ENCODE data around the gene TMX4.
"Not testable (repeated sequence)": the region's sequence is repeated elsewhere in the genome, so short reads cannot be mapped to it uniquely, and the experiment has no call there.

The TMX4 gene, protein sequence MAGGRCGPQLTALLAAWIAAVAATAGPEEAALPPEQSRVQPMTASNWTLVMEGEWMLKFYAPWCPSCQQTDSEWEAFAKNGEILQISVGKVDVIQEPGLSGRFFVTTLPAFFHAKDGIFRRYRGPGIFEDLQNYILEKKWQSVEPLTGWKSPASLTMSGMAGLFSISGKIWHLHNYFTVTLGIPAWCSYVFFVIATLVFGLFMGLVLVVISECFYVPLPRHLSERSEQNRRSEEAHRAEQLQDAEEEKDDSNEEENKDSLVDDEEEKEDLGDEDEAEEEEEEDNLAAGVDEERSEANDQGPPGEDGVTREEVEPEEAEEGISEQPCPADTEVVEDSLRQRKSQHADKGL

DNA sequence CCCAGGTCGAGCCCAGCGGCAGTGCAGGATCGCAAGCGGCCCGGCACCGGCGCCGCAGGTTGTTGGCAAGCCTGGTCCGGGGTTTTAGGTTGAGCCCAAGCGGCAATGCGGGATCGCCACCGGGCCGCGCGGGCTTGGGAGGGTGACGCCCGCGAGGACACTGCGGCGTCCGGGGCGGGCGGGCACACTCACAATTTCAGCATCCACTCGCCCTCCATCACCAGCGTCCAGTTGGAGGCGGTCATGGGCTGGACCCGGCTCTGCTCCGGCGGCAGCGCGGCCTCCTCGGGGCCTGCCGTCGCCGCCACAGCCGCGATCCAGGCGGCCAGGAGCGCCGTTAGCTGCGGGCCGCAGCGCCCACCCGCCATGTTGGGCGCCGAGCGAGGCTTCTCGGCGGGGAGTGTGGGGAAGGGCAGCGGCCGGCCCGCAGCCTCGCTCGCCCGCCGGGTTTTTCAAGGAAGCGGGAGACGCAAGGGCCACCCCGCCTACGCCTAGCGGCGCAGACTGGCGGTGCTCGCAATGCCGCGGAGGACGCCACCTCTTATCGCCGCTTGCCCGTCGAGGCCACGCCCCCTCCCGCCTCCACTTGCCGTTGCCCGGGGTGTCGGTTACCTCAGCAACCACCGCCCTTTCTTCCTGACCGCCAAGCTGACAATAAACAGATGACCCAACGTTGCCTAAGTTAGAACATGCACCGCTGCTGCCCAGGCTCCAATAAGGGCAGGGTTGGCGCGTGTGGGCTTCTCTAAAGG is at the start of gene TMX4:
Gene TMX4 (minus strand): TSS at position 516 of the 752 bp plus-strand sequence. CDS start 148 bp downstream, at position 368.
- DNase-seq (ENCODE audit: low read depth, low spot score) = peak; percentile 98

DNA sequence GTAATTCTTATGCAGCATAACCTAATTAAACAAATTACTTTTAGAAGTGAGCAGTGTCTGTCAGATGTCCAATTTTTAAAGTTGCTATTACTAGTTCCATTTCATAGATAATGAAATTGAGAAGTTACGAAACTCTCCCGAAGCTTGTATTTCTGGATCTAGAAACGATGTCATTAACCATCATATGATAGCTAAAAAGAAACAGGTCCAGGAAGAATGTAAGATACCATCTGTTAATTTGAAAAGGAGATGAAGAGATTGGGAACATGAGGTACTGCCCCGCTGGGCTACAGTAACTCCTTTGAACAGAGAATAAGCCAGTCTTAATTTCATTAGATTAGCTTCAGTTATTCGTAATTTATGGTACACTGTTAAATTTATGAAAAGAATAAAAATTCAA is 47.5 kb upstream of the TMX4 start:
- no peak for DNase-seq (ENCODE audit: low read depth, low spot score)

DNA sequence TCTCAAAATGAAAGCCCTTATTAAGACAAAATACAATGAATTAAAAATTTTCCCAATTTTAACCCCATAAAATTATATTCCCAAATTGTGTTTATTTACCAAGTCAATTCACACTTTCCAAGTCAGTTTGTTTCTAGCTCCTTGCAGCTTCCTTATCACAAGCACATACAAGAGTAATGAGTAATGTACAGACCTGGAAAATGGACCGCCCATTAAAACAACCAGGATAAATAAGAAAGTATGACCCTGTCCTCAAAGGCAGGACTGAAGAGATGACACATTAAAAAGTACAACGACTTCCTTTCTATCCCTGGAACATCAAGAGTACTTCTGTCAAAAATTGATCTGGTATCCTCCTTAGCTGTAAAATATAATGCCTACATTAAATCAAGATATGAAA is 47.1 kb upstream of the TMX4 start:
- DNase-seq (ENCODE audit: low read depth, low spot score) = no peak

DNA sequence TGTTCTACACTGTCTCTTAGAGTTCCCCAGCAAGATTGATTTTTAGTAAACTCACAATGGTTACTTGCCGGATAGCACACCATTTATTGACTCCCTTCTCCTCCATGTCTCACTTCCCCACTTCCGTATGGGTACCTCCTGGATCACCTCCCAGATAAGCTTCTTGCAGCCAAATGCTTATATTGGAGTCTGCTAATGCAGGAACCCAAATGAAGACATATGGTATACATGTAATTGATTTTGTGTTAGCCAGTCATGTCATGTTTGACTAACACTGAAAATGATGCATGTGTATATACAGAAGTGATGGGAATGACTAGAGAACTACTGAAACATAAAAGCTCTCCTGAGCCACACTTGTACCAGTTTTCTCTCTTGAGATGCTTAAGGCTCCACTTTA is 46.1 kb upstream of the TMX4 start:
- no peak for DNase-seq (ENCODE audit: low read depth, low spot score)

DNA sequence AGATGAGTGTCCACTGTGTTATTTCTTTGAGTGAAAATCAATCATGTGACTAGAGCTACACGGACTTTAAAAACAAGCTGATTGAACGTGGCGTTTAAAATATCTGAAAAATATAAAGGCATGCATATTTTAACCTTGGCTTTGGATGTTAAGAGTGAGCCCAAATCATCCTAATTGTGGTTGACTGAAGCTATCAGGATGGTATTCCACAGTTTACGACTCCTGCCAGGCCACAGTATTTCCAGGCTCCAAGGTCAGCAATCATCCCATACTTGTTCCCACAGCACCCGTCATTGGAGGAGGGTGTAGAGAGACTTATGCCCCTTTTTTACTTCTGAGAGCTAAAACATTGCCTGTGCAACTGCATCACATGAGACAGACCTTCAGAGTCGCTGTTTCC is 43.2 kb upstream of the TMX4 start:
- DNase-seq (ENCODE audit: low read depth, low spot score) = no peak

DNA sequence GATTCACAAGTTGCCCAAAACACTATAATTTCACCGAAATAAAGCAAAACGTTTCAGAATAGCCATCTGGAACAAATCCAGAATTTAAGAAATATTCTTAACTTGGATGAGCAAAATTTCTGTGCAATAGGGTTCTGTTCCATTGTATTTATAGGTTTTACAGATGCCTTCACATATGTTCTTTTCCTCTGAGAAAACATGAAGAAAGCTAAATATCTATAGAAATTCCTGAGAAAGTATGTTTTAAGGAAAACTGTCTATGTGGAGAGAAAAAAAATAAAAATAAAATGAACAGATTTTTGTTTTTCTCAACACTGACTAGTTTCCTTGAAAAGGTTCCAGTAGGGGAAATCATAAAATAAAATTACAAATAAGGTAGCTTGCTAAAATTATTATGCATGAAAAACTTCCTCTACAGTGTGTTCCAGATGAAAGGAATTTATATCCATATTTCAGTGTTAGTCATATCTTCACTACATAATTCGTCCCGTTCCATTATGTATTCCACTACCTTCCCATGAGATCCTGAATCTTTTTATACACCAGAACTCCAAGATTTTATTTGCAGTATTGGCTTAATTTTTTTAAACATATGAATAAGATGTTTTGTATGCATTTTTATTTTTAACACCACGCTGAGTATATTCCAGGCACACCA is 42.4 kb upstream of the TMX4 start:
- DNase-seq (ENCODE audit: low read depth, low spot score) = no peak

DNA sequence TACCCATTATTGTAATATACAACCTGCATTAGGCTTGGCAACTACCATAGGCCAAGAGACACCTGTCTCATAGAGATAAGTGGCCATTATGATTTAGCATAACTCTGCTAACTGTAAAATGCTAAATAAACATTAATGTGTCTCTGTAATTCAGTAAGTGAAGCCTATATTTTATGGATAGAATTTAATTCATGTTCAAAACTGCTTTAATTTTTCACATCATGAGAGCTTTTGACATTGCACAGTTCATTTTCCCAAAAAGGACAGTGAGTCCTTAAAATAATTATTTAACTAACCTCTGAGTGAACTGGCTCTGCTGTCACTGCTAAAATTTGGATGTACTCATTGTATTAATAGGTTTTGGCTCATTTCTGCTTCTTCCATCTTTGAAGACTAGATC is 41.4 kb upstream of the TMX4 start:
- no peak for DNase-seq (ENCODE audit: low read depth, low spot score)

DNA sequence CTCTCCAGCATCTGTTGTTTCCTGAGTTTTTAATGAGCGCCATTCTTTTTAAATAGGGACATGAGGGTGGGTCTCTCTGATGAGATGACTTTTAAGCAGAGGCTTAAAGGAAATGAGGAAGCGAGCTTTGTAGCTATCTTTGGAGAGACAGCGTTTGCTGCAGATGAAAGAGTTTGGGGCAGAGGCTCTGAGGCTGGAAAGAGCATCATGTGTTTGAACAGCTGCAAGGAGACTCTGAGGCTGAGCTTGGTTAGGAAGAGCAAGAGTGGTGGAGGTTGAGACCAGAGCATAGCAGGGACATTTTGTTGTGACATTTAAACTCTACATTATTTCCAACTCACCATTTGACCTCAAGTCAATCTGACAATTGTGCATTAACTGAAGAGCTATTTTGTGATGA is 38.3 kb upstream of the TMX4 start:
- no peak for DNase-seq (ENCODE audit: low read depth, low spot score)

DNA sequence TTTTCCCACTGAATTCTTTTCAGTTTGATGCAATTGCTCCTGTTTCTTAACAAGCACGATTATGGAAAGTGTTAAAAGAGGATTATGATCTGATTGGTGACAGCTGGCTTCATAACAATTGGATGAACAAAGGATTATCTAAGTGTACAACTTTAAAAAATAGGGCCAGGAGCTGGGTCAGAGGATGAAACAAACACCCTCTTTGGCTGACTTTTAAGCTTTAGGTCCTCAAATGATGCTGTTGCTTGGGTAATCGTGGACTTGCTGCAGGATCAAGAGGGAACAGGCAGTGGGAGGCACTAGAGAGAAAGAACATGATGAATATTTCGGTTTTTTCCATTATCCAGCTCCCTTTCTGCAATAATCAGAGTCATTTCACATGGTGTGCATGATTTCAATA is 35.5 kb upstream of the TMX4 start:
- no peak for DNase-seq (ENCODE audit: low read depth, low spot score)

DNA sequence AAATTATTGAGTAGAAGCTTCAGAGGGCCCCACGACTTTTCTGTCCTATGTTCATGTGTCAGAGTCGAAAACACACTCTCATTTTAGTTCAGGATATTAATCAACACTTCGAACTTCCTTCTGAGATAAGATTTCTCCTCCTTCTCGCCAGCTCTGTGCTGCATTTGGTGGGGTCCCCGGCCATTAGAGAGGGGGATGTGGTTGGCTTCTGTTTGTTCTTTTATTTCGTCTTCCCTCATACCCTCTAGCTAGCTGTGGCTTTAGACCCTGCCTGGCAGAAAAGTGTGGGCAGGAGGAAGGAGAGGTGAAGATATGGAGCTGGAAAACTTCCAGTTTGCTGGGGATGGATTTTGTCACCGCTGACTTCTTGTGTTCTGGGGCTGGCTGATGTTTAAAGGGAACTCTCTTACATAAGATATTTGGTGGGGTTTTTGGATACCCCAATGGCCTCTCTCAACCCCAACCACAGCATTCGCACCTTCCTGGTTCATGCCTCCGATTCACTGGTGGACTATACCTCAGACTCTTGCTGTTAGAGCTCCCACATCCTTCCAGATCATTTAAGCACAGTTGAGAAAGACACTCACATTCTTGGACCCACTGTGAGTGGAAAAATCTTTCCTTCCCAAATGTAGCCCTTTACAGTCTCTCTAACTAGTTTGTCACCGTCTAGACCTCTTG is 30.7 kb upstream of the TMX4 start:
- no peak for DNase-seq (ENCODE audit: low read depth, low spot score)

DNA sequence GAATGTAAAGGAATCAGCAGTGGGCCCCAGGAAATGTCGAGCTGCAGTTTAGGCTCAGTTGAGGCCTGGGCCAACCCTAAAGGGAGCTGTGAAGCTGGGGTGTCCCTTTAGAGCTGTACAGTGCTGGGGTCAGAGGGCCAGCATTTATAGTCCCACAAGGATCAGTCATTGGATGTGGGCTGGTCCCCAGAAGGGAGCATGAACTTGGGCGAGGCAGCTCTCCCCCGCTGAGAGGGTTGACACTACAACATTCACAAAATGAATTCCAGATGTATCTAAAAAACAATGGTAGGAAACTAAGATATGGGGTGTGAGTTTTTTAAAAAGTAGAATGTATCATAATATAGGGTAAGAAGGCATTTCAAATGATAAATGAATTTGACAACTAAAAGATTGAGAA is 29.7 kb upstream of the TMX4 start:
- DNase-seq (ENCODE audit: low read depth, low spot score) = no peak

DNA sequence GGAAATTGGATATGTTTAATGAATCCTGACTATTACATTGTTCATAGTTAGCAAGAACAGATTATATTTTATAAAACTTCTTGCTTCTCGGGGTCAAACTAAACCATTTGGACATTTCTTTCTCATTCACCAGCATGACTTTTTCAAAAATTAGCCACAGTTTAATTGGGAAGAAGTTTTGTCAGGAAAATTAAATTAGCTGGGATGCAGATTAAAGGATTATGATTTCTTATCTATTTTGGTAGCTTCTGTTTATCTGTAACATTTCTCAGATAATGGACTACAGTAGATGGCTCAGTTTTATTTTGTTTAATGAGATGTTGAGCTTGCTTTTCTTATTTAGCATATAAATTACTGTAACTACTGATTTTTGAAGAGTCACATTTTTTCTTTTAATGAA is 26.4 kb upstream of the TMX4 start:
- no peak for DNase-seq (ENCODE audit: low read depth, low spot score)

DNA sequence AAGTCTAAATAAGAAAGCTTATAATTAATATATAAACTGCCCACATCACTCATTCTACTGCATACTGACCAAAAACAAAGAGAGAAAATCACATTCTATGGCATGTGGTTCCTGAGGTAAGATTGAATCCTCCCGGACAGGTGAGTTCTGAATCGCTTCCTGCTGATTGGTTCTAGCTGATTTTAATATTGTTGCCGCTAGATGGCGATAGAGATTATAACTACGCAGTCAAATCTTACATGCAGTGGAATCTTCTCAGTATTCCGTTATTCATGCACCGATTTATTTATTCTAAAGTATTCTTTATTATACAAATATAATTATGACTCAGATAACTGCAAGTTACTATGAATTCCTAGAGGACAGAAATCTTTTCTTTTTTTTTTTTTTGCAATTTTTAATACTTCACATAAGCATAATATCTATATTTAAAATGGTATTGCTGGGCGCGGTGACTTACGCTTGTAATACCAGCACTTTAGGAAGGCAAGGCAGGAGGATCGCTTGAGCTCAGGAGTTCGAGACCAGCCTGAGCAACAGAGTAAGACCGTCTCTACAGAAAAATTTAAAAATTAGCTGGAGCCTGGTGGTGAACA is 24.2 kb upstream of the TMX4 start:
- DNase-seq (ENCODE audit: low read depth, low spot score) = no peak

DNA sequence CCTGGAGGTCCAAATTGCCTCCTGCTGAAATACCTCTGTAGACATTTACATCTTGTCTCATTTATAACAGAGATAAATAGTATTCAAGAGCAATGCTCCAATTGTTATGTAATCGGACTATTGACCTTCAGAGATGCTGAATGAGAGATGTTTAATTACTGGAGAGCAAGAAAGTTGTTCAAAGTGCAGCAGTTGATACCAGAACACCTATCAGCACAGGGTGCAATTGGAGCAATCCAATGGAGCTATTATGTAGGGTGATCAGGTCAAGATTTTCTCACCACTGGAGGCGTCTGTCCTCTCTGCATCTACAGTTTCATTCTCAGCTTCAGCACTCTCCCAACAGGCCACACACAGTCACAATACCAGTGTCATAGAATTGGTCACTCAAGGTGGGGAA is 19.5 kb upstream of the TMX4 start:
- DNase-seq (ENCODE audit: low read depth, low spot score) = no peak

DNA sequence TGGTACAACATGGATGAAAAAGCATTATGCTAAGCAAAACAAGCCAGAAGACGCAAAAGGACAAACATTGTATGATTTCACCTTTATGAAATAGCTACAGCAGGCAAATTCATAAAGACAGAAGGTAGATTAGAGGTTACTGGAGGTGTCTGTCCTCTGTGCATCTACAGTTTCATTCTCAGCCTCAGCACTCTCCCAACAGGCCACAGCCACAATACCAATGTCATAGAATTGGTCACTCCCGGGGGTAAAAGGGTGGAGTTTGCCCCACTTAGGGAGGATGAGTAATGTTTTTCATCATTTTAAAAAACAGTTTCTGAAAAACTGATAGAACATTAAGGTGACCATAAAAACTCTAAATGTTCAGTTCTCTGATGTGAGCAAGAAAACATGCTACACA is 17.2 kb upstream of the TMX4 start:
- DNase-seq (ENCODE audit: low read depth, low spot score) = no peak

DNA sequence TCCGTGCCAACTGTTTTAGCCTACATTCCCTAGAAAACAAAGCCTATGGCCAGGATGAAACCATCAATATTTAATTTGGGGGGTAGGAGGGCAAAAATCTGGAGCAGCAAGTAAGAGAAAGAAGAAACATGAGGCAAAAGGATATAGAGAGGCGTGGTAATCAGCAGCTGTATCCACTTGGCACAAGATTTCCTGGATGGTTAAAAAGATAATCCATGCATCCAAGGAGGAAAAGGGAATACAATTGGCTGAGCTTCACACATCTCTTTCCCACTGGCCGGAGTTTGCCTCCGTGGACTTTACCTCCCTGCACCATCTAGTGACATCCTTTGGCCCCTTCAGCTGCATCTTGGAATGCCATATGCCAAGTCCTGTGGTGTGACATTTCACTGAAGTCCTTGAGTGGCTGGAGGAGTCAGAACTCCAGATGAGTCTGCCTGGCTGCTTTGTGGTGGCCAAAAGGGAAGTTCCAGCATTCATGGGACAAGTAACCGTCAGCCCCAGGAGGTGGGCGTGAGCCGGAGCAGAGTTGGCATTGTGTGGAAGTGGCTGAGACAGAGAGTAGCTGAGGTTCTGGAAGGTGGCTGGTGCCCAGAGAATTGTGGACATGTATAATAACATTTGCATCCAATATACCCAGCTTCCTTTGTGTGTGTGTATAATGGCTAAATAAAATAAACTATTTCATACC is 13.7 kb upstream of the TMX4 start:
- DNase-seq (ENCODE audit: low read depth, low spot score) = no peak

DNA sequence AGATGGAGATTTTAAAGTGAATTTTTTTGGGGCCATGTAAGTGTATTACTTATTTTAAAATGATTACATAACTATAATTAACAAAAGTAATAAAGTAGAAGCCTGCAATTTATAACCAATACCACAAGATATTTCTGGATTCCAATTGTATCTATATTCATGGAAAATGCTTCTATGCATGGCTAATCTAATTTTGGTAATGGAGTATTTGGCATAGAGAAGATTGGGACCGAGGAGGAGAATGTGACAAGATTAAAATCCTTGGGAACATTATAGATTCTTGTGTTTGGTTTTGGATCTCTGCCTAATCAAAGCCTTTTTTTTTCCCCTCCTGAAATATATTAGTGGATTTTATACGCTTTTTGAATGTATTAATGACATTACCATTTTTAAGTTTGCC is 12.9 kb upstream of the TMX4 start:
- DNase-seq (ENCODE audit: low read depth, low spot score) = no peak

DNA sequence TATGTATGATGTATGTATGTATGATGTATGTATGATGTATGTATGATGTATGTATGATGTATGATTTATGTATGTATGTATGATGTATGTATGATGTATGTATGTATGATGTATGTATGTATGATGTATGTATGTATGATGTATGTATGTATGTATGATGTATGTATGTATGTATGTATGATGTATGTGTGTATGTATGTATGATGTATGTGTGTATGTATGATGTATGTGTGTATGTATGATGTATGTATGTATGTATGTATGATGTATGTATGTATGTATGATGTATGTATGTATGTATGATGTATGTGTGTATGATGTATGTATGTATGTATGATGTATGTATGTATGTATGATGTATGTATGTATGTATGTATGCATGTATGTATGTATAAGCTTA is 12.0 kb upstream of the TMX4 start:
- not testable (repeated sequence) for DNase-seq (ENCODE audit: low read depth, low spot score)

DNA sequence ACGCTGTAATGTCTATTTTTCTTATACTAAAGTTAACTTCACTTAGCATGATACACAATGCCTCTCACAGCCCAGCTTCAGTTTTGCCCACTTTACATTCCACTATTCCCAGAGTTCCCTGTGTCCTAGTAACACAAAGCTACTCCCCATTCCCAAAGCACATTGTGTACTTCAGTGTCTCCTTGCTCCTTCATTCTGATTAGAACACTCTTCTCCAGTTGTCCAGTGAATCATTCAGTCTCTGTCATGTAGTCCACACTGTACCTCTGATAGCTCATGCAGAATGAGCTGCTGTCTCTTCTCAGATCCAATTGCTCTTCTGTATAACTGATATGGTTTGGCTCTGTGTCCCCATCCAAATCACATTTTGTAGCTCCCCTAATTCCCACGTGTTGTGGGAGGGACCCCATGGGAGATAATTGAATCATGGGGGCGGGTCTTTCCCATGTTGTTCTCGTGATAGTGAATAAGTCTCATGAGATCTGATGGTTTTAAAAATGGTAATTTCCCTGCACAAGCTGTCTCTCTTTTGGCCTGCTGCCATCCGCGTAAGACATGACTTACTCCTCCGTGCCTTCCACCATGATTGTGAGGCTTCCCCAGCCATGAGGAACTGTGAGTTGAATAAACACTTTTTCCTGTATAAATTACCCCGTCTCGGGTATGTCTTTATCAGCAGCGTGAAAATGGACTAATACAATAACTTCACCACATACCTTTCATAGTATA is 2.1 kb upstream of the TMX4 start:
- no peak for DNase-seq (ENCODE audit: low read depth, low spot score)

DNA sequence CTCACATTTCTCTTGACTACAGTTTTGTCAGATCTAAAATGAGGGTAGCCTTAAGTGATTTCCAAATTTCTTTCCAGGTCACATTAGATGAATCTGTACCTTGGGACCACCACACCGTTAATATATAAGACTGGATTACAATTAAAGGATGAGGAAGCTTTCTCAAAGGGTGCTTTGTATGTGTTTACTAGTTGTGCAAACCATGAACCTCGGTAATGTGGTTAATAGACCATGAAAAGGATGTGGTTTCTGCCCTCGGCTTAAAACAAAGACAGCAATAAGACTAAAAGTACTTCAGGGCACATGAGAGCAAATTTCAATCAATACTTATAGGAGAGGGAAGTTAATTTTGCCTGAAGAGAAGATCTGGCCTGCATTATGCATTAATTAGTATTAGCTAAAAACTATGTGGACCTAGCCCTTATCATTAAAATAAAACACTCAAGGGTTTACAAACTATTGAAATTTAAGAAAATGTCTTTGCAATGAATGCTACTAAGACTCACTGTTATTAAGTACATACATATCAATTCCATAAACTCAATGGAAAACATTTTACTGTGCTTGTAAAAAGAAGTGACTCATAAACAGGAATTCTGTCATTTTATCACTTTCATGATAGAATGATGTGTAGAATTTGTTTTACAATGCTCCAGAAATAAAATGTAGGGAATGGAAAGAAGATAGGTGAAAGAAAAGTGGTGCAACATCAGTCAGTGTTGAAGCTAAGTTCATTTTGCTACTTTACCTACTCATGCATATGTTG is 936 bp upstream of the TMX4 start:
- DNase-seq (ENCODE audit: low read depth, low spot score) = no peak

Data from ELF-1 (cell line).